ENCODE measurements around the gene UPP1. TPM values are rescaled to one million over a fixed set of nuclear protein-coding genes. Genes with fewer than 3 reads are reported as not detected.
"Not testable (repeated sequence)": the region's sequence is repeated elsewhere in the genome, so short reads cannot be mapped to it uniquely, and the experiment has no call there.

The UPP1 gene
- polyA plus RNA-seq, 4 donors, result 9.1 to 15.2 (median 12.3) TPM

GRCh38 chr7:48108959-48109847 lies 20.1 kb downstream of the UPP1 start:
- DNase-seq (ENCODE audit: low read depth in 4 of 4, low spot score in 3 of 4), result no peak

GRCh38 chr7:48109848-48110663 lies 21.0 kb downstream of the UPP1 start:
- no peak for DNase-seq (ENCODE audit: low read depth in 4 of 4, low spot score in 3 of 4)

- DNase-seq (ENCODE audit: low read depth in 4 of 4, low spot score in 3 of 4), result no peak
Observed at GRCh38 chr7:48110868-48111267, 21.8 kb downstream of the UPP1 start.

GRCh38 chr7:48111596-48111995 lies 22.5 kb downstream of the UPP1 start:
- DNase-seq (ENCODE audit: low read depth in 4 of 4, low spot score in 3 of 4), result no peak

- DNase-seq (ENCODE audit: low read depth in 4 of 4, low spot score in 3 of 4), result no peak
Observed at GRCh38 chr7:48112401-48113165, 23.5 kb downstream of the UPP1 start.

- no peak for DNase-seq (ENCODE audit: low read depth in 4 of 4, low spot score in 3 of 4)
Observed at GRCh38 chr7:48113275-48113674, 24.2 kb downstream of the UPP1 start.

- no peak for DNase-seq (ENCODE audit: low read depth in 4 of 4, low spot score in 3 of 4)
Observed at GRCh38 chr7:48114115-48114514, 25.1 kb downstream of the UPP1 start.

- DNase-seq (ENCODE audit: low read depth in 4 of 4, low spot score in 3 of 4), result no peak
Observed at GRCh38 chr7:48114589-48114988, 25.5 kb downstream of the UPP1 start.

- no peak for DNase-seq (ENCODE audit: low read depth in 4 of 4, low spot score in 3 of 4)
Observed at GRCh38 chr7:48116043-48116442, 27.0 kb downstream of the UPP1 start.

GRCh38 chr7:48118041-48118440 lies 29.0 kb downstream of the UPP1 start:
- DNase-seq (ENCODE audit: low read depth in 4 of 4, low spot score in 3 of 4), result no peak

- not testable (repeated sequence) for DNase-seq (ENCODE audit: low read depth in 4 of 4, low spot score in 3 of 4)
Observed at GRCh38 chr7:48120536-48120935, 31.5 kb downstream of the UPP1 start.

GRCh38 chr7:48126037-48126436 lies 37.0 kb downstream of the UPP1 start:
- DNase-seq (ENCODE audit: low read depth in 4 of 4, low spot score in 3 of 4), result no peak

GRCh38 chr7:48130658-48131108 lies 41.6 kb downstream of the UPP1 start:
- DNase-seq (ENCODE audit: low read depth in 4 of 4, low spot score in 3 of 4), result no peak

GRCh38 chr7:48132792-48133191 lies 43.7 kb downstream of the UPP1 start:
- DNase-seq (ENCODE audit: low read depth in 4 of 4, low spot score in 3 of 4), result no peak

GRCh38 chr7:48139459-48139858 lies 50.4 kb downstream of the UPP1 start:
- DNase-seq (ENCODE audit: low read depth in 4 of 4, low spot score in 3 of 4), result no peak

- no peak for DNase-seq (ENCODE audit: low read depth in 4 of 4, low spot score in 3 of 4)
Observed at GRCh38 chr7:48140001-48140681, 51.1 kb downstream of the UPP1 start.

GRCh38 chr7:48141521-48141920 lies 52.5 kb downstream of the UPP1 start:
- DNase-seq (ENCODE audit: low read depth in 4 of 4, low spot score in 3 of 4), result no peak

GRCh38 chr7:48144291-48144768 lies 55.3 kb downstream of the UPP1 start:
- no peak for DNase-seq (ENCODE audit: low read depth in 4 of 4, low spot score in 3 of 4)

GRCh38 chr7:48147078-48147591 lies 58.1 kb downstream of the UPP1 start:
- DNase-seq (ENCODE audit: low read depth in 4 of 4, low spot score in 3 of 4), result no peak

GRCh38 chr7:48147690-48148089 lies 58.6 kb downstream of the UPP1 start:
- DNase-seq (ENCODE audit: low read depth in 4 of 4, low spot score in 3 of 4), result not testable (repeated sequence)
